Uterus (tissue), 4 donors: Measurements from ENCODE around the gene TMEM14B. TPM values are rescaled to one million over a fixed set of nuclear protein-coding genes. Genes with fewer than 3 reads are reported as not detected.
A peak's percentile ranks its signal among the peaks of the same experiment; 100 is the strongest.
"Not testable (repeated sequence)": the region's sequence is repeated elsewhere in the genome, so short reads cannot be mapped to it uniquely, and the experiment has no call there.

Source experiments
- DNase-seq, 2 donors: peaks; one replicate each; pipeline ENCODE4 v3.0.0-alpha.2; 2019 to 2020
- H3K27ac ChIP-seq, 2 donors: fragments of 200-600 bp; sonication (generic); 1 replicate in 1 of 2; 2 replicates in 1 of 2; pipeline ENCODE4 v1.5.1; 2016 to 2018
- H3K27me3 ChIP-seq, 2 donors: fragments of 200-600 bp; sonication (generic); one replicate each; pipeline ENCODE4 v1.5.1; 2018 to 2019; ENCODE audit warnings: control low read depth in 1 of 2
- H3K36me3 ChIP-seq, 2 donors: fragments of 200-600 bp; sonication (generic); one replicate each; pipeline ENCODE4 v1.5.1; 2019; ENCODE audit warnings: control low read depth in 1 of 2
- H3K4me1 ChIP-seq, 2 donors: fragments of 200-600 bp; sonication (generic); one replicate each; pipeline ENCODE4 v1.5.1; 2018 to 2019; ENCODE audit warnings: control low read depth in 1 of 2
- H3K4me3 ChIP-seq, 2 donors: fragments of 200-600 bp; sonication (generic); 1 replicate in 1 of 2; 2 replicates in 1 of 2; pipeline ENCODE4 v1.5.1; 2018 to 2019; ENCODE audit warnings: mild to moderate bottlenecking in 1 of 2
- H3K9me3 ChIP-seq, 2 donors: fragments of 200-600 bp; sonication (generic); one replicate each; pipeline ENCODE4 v1.5.1; 2019; ENCODE audit warnings: control low read depth in 1 of 2
- POLR2A ChIP-seq, 2 donors: fragments of 450-650 bp; IDR thresholded peaks; one replicate each; pipeline ENCODE4 v1.6.1; 2016; ENCODE audit warnings: antibody characterized with exemption in 2 of 2, mild to moderate bottlenecking in 1 of 2, moderate library complexity in 1 of 2
- intact Hi-C: fragments of 100-400 bp; cut with DNase I; formaldehyde crosslinking; loops from one replicate; pipeline ENCODE4 v1.15.1; 2023; ENCODE audit warnings: low total_unique reads
- total RNA-seq, 4 donors: library from RNA; depleted of rRNA in 3 of 4; stranded (reverse); fragments of >200 nt in 3 of 4; gene quantifications; one replicate each; pipeline versions ENCODE4 v1.1.0 to v1.2.4, GENCODE V29; 2014 to 2023
- TF ChIP-seq, protein P1 (sequence below), 4 experiments: fragments of 200-600 bp in 2 of 4; fragments of 450-650 bp in 2 of 4; sonication (generic) in 2 of 4; IDR thresholded peaks; one replicate each; pipeline ENCODE4 v1.5.1; 2016 to 2019; ENCODE audit warnings: antibody characterized with exemption in 4 of 4, mild to moderate bottlenecking in 2 of 4, moderate library complexity in 1 of 4
- donor health status: DM: yes; HTN: yes; CAD: no.

Gene TMEM14B
- total RNA-seq, 4 donors from 2014 or later: 48.5 to 71.9 (median 54.6) TPM

DNA sequence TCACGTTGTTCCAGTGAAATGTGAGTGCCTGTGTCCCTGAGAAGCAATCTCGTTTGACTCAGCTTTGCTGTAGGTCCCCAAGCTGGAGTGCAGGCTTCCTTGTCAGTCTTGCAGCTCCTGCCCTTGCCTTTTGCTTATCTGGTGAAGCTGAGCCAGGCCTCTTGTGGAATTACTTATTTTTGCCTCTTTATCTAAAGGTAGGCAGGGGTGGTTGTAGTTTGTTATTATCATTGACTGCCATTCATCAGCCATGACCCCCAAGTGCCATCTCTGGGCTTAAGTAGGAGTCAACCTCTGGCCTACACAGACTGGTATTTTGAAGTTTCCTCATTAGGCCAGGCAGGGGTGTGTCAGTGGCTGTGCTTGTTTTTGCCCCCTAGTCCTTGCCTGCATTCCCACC lies 2.1 kb downstream of the TMEM14B start:
- Histone ChIP-seq H3K4me3 (no peak overlapping the region), H3K9me3 (no peaks in the 10 kb centered on the region), H3K27me3 (no peaks in the 10 kb centered on the region), H3K4me1 (peaks cover 0 to 10% of the 10 kb centered on the region in 2 donors), H3K27ac (no peak overlapping the region), H3K36me3 (no peaks in the 10 kb centered on the region)
- DNase-seq: no peak
- TF ChIP-seq POLR2A (IDR thresholded peaks at IDR 0.05): no peak
- TF ChIP-seq, protein P1, sequence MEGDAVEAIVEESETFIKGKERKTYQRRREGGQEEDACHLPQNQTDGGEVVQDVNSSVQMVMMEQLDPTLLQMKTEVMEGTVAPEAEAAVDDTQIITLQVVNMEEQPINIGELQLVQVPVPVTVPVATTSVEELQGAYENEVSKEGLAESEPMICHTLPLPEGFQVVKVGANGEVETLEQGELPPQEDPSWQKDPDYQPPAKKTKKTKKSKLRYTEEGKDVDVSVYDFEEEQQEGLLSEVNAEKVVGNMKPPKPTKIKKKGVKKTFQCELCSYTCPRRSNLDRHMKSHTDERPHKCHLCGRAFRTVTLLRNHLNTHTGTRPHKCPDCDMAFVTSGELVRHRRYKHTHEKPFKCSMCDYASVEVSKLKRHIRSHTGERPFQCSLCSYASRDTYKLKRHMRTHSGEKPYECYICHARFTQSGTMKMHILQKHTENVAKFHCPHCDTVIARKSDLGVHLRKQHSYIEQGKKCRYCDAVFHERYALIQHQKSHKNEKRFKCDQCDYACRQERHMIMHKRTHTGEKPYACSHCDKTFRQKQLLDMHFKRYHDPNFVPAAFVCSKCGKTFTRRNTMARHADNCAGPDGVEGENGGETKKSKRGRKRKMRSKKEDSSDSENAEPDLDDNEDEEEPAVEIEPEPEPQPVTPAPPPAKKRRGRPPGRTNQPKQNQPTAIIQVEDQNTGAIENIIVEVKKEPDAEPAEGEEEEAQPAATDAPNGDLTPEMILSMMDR (IDR thresholded peaks at IDR 0.05): no peak
- intact Hi-C loops: no loop called here

DNA sequence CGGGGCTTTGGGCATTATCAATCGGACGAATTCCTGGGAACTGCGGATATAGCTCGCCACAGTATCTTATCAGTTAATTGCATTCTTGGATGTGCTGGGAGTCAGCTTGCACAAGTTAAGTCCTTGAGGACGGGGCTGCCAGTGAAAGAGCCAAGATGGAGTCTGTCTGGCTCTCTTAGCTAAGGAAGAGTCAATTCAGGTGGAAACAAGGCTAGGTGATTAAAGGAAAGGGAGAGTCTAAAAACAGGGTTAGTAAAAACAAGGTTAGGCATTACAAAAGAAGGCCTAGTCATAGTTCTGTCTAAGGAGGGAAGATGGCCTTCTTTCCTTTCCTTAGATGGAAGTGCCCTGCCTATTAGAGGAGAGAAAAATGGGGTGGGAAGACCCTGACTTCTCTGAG lies 3.0 kb downstream of the TMEM14B start:
- H3K4me3 ChIP-seq, H3K9me3 ChIP-seq, H3K4me1 ChIP-seq, DNase-seq, H3K27ac ChIP-seq, intact Hi-C loops, H3K36me3 ChIP-seq, H3K27me3 ChIP-seq: not testable (repeated sequence)

DNA sequence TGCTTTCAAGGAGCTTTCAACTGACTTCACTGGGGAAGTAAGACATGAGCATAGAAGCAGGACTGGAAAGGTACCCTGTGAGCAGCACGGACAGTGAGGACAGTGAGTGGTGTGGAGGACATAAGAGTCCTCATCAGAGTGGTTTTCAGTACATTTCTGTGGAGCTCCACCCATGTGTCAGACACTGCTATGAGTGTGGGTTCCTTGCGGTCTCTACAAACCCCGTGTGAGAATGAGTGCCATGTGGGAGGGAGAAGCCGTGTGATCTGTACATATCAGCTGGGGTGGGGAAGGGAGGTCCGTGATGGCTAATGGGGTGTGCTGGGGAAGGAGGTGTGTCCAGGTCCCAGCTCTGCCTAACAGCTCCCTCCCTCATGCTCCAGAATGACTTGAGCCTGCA lies 4.2 kb downstream of the TMEM14B start:
- intact Hi-C loops, DNase-seq, H3K9me3 ChIP-seq, H3K27ac ChIP-seq, H3K4me3 ChIP-seq, H3K4me1 ChIP-seq, H3K36me3 ChIP-seq, H3K27me3 ChIP-seq: not testable (repeated sequence)

DNA sequence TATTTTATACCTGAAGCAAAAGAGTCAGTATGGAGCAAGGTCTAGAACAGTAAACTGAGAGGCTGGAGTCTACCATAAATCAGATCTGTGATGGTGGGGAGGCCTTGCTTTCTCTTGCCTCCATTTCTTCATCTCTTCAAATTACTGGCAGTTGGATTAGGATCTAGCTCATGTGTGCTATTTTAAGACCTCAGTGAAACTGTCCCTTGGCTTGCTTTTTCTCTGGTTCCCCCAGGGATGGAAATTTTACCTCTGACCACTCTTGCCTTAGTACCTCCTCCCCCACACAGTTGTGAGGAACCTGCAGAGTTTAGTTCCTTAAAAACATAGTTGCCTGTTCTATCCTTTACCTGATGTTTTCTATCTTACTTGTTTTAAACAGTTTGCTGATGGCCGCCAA lies 8.5 kb downstream of the TMEM14B start:
- no peaks in the 10 kb centered on the region for H3K9me3 ChIP-seq
- no peaks in the 10 kb centered on the region for H3K4me1 ChIP-seq
- TF ChIP-seq POLR2A (IDR thresholded peaks at IDR 0.05): no peak
- TF ChIP-seq, protein P1 (IDR thresholded peaks at IDR 0.05): no peak
- H3K27ac ChIP-seq: no peak overlapping the region
- intact Hi-C loops: no loop called here
- H3K4me3 ChIP-seq: no peak overlapping the region
- no peaks in the 10 kb centered on the region for H3K36me3 ChIP-seq
- no peak for DNase-seq
- no peaks in the 10 kb centered on the region for H3K27me3 ChIP-seq

DNA sequence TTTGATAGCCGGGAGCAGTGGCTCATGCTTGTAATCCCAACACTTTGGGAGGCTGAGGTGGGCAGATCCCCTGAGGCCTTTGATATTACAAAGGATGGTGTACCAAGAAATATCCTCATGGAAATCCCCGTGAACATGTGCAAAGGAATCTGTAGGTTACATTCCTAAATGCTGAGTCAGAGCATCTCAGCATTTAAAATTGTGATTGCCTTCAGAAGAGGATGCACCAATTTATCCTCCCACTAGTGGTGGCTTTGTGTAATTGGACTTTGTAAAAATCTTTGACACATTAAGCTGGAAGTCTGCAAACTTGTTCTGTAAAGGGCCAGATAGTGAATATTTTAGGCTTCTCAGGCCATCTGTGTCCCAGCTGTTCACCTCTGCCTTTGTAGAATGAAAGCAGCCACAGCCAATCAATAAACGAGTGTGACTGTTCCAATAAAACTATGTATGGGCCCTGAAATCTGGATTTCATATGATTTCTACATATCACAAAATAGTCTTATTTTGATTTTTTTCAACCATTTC lies 11.8 kb downstream of the TMEM14B start:
- no peak for DNase-seq
- H3K36me3 ChIP-seq: no peaks in the 10 kb centered on the region
- H3K4me3 ChIP-seq: no peak overlapping the region
- no peaks in the 10 kb centered on the region for H3K9me3 ChIP-seq
- intact Hi-C loops: no loop called here
- no peaks in the 10 kb centered on the region for H3K4me1 ChIP-seq
- H3K27ac ChIP-seq: peak overlapping the region; percentile 18 to 27
- no peaks in the 10 kb centered on the region for H3K27me3 ChIP-seq
- TF ChIP-seq POLR2A (IDR thresholded peaks at IDR 0.05): no peak
- TF ChIP-seq, protein P1 (IDR thresholded peaks at IDR 0.05): peak in 3 of 4 experiments; percentile 16 to 27 (median 17)

DNA sequence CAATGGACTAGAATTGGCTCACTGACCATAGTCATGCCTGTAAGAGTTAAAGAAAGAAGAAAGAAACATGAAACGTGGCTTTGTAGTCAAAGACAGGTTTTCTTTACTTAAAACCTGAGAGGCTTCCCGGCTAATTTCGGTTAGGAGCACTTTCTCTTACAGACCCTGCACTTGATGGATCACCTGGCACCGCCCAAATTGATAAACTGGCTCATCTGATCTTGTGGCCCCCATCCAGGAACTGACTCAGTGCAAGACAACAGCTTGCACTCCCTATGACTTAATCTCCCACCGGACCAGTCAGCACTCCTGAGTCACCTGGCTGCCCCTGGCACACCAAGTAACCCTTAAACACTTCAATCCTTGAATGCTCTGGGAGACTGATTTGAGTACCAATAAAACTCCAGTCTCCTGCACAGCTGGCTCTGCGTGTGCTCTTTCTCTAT lies 12.3 kb downstream of the TMEM14B start:
- H3K27me3 ChIP-seq: no peaks in the 10 kb centered on the region
- no peak for TF ChIP-seq POLR2A (IDR thresholded peaks at IDR 0.05)
- TF ChIP-seq, protein P1 (IDR thresholded peaks at IDR 0.05): no peak
- no peaks in the 10 kb centered on the region for H3K36me3 ChIP-seq
- H3K4me1 ChIP-seq: no peaks in the 10 kb centered on the region
- no peaks in the 10 kb centered on the region for H3K9me3 ChIP-seq
- intact Hi-C loops: no loop called here
- H3K27ac ChIP-seq: peak overlapping the region; percentile 18 to 27
- DNase-seq: peak; percentile 32 to 39
- H3K4me3 ChIP-seq: no peak overlapping the region
